SW480 (cell line): ENCODE data around the gene EML4.

Experiments used
- DNase-seq: peaks from one replicate; pipeline ENCODE4 v3.0.0-alpha.2; 2016; ENCODE audit warnings: low spot score

Gene EML4

DNA sequence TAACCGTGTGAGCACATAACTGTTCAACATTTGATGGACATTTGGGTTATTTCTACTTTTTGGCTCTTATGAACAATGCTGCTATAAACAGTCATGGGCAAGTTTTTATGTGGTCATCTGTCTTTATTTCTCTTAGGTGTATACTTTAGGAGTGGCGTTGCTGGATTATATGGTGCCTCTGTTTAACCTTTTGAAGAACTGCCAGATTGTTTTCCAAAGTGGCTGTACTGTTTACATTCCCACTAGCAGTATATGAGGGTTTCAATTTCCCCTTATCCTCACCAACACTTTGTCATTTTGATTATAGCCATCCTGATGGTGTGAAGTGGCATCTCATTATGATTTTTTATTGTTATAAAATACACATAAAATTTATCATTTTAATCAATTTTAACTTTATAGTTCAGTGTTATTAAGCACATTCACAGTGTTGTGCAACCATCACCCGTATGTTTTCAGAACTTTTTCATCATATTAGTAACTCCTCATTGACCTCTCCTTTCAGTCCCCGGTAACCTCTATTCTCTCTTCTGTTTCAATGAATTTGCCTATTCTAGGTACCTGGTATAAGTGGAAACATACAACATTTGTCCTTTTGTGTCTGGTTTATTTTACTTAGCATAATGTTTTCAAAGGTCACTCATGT, 55.4 kb downstream of the EML4 start:
- DNase-seq = no peak

GRCh38 chr2:42225573-42225972, 56.4 kb downstream of the EML4 start:
- DNase-seq = no peak

- DNase-seq = no peak
These were observed 58.3 kb downstream of the EML4 start for GRCh38 chr2:42227491-42227890.

- no peak for DNase-seq
These were observed 58.9 kb downstream of the EML4 start for GRCh38 chr2:42228101-42228500.

GRCh38 chr2:42229949-42230348, 60.8 kb downstream of the EML4 start:
- no peak for DNase-seq

DNA sequence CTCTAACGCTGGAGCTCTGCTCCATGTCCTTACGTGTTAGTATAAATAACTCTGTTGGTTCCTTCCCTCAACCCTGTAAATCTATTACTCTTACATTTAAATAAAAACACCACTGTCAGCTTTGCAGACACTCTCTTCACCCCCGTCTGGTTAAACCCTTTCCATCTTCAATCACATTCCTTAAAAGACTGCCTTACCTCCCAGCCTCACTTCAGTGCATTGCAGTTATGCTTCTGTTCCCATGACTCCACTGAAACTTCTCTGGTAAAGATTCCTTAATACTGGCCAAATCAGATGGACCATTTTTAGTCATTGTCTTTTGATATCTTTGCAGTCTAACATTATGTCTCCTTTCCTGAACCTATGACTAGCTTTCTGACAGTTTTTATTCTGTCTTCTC, 61.7 kb downstream of the EML4 start:
- DNase-seq = no peak

- no peak for DNase-seq
These were observed 62.9 kb downstream of the EML4 start for GRCh38 chr2:42232024-42232423.

DNA sequence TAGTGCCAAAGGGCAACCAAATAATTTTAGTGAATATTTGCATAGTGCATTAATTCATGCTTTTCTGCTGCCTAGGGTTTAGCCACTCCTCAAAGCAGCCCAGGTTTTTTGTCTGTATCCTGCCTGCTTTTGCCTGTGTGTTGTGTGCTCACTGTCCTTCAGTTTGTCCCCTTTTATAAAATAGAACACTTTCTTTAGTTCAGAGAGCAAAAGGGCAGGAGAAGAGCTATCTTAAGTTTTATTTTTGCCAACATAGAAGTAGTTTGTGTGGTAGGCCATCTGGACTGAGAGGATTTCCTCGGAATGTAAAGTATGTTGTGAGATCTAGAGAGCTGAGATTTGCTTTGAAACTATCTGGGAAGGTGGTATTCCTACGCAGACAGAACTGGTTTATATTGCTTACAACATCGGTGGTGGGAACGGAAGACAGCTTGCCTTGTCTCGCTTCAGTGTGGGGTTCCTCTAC, 64.9 kb downstream of the EML4 start:
- no peak for DNase-seq

GRCh38 chr2:42236911-42237310, 67.8 kb downstream of the EML4 start:
- DNase-seq = no peak

- peak; percentile 37 for DNase-seq
These were observed 69.6 kb downstream of the EML4 start for GRCh38 chr2:42238644-42239288.

DNA sequence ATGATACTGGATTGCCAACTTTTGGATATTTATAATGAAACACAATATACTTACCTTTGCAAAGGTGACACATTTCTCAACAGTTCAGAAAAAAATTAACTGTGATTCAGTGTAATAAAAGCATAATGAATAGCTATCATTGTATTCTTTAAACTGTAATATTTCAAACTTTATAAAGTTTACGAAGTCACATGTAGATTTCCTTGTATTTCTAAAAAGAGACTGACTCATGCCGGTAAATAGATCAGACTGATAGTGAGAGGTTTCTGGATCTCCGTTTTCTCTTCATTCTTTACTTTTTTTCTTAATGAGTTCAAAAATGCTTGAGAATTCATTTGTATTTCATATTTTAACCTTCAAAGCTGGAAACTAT, 70.1 kb downstream of the EML4 start:
- DNase-seq = no peak

- DNase-seq = no peak
These were observed 70.7 kb downstream of the EML4 start for GRCh38 chr2:42239811-42240210.

GRCh38 chr2:42241517-42241916, 72.4 kb downstream of the EML4 start:
- no peak for DNase-seq

DNA sequence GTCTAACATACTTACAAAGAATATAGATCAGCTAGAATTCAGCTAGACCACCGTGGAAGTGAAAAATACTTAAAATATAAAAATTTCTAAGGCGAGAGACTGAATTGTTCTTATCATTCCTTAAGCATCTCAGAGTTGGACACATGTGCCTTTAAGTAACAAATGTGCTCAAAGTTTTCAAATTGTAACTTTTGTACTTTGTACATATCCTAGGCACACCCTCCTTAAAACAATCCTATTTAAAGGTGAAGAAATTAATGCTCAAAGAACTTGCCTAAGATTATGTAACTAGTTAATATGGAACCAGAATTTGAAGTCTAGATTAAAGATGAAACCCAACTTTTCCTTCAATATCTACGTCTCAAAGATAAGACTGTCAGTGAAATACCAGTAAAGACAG, 74.1 kb downstream of the EML4 start:
- no peak for DNase-seq

- DNase-seq = no peak
These were observed 75.4 kb downstream of the EML4 start for GRCh38 chr2:42244520-42244919.

GRCh38 chr2:42245396-42245795, 76.2 kb downstream of the EML4 start:
- DNase-seq = no peak

- no peak for DNase-seq
These were observed 77.4 kb downstream of the EML4 start for GRCh38 chr2:42246562-42246961.

GRCh38 chr2:42248846-42249245, 79.7 kb downstream of the EML4 start:
- DNase-seq = no peak

GRCh38 chr2:42249284-42249683, 80.1 kb downstream of the EML4 start:
- no peak for DNase-seq

DNA sequence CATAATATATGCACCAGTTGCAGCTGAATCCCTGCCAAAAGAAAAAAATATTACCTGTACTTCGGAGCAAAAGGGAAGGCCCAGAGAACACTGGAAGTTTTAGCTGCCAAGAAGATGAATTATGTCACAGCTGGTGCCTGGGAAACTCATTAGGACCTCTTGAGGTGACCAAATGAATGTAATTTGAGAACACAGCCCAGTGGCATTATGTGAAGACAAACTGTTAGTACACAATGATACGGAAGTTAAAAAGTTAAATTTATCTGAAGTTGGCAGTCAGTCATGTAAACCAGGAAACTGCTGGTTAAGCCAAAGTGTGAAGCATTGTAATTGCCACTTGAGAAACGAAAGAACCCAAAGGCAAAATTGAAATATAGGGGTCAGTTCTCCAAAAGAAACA, 80.7 kb downstream of the EML4 start:
- DNase-seq = no peak

- no peak for DNase-seq
These were observed 81.8 kb downstream of the EML4 start for GRCh38 chr2:42250925-42251324.

DNA sequence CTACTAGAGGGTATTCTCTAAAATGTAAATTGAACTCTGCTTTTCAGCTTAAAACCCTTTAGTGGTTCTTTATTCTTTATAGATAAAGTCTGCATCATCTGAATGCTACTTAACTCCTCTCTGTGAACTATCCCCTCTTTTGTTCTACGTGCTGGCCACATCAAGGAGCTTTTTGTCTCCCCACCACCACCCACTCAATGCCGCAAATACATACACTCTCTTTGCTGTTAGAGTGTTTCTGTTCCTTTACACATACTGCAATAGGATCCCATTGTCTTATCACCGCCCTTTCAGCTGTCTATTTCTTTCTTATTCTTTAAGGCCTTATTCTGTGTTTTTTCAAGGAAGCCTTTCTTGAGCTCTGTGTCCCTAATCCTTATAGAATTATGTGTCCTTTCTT, 83.3 kb downstream of the EML4 start:
- peak; percentile 85 for DNase-seq

- no peak for DNase-seq
These were observed 85.2 kb downstream of the EML4 start for GRCh38 chr2:42254186-42254895.
